Activated CD8-positive, alpha-beta memory T cell treated with anti-CD3 and anti-CD28 coated beads, Interleukin-2, amount 50 U/mL, for 4 hours (primary cell): ENCODE results near the gene FOXK1.
A peak's percentile ranks its signal among the peaks of the same experiment; 100 is the strongest.

Experiments
- DNase-seq: peaks from one replicate; pipeline ENCODE4 v3.0.0-alpha.2; 2020

Gene FOXK1

DNA sequence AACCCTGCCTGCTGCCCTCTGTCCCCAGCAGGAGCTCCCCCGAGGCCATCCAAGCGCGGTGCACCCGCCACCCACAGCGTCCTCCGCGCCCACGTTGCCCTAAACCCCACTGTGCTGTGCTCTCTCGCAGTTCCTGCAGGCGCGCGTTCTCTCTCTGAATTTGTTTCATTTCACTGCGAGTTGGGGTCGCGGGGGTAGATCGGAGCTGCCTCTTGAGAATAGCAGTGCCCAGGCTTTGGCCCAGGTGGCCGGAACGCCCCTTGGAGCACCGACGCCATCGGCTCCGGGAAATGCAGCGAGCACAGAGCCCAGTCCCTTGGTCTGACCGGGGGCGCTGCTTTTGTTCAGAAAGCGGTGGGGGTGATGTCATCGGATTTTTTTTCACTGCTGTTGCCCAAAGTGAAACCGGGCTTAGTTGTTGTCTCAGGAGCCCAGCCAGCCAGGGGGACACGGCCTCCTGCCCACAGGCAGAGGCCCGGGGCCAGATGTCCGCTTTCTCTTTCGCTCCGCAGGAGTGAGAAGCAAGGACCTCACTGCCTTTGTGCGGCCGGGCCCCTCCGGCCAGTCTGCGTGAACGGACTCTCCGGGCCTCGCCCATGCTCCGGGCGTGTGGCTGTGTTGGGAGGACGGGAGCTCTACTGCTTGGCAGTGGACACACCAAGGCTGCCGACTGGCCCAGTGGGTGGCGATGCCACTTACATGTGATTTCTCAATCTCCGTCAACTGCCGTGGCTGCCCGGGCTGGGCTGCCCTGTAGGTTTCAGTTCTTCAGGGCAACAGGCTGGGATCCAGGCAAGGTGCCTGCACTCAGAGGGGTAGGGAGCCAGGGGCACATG, 43.1 kb downstream of the FOXK1 start:
- DNase-seq: peak; percentile 65

DNA sequence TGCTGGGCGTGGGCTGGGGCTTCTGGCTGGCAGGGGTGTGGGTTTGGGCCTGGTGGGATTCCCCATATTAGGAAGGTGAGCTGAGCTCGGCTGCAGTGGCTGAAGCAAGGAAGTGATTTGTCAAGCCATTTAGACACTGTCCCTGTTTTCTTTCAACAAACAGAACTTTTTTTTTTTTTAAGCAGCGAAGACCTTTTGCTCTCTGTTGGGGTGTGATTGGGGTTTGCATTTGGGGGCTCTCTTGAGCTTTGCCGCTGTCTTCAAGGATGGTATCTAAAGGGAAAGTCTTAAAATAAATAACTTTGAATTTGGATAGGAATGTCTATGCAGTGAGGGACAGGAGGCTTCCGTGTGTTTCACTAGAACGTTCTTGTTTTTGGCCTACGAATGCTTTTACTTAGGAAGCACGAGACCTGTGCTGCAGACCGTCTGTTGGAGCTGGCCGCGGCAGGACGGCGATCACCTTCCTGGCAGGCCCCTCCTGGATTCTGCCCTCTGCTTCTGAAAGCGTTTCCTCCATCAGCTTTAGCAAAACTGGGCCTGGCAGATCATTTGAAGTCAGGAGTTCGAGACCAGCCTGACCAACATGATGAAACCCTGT, 43.9 kb downstream of the FOXK1 start:
- DNase-seq: no peak

DNA sequence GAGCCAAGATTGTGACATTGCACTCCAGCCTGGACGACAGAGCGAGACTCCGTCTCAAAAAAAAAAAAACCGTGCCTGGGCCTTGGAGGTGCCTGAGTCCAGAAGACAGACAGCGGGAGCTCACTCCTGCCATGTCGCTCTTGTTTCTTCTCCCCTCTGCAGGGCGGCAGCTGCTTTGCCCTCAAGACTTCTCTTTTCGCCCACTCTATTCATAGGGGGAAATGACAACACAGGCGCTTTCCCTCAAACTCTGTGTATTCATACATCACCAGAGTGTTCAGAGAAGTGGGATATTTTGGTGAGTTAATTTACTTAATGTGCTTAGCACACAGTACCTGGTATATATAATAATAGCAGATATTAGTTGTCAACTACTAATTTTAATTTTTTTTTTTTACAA, 44.5 kb downstream of the FOXK1 start:
- no peak for DNase-seq

DNA sequence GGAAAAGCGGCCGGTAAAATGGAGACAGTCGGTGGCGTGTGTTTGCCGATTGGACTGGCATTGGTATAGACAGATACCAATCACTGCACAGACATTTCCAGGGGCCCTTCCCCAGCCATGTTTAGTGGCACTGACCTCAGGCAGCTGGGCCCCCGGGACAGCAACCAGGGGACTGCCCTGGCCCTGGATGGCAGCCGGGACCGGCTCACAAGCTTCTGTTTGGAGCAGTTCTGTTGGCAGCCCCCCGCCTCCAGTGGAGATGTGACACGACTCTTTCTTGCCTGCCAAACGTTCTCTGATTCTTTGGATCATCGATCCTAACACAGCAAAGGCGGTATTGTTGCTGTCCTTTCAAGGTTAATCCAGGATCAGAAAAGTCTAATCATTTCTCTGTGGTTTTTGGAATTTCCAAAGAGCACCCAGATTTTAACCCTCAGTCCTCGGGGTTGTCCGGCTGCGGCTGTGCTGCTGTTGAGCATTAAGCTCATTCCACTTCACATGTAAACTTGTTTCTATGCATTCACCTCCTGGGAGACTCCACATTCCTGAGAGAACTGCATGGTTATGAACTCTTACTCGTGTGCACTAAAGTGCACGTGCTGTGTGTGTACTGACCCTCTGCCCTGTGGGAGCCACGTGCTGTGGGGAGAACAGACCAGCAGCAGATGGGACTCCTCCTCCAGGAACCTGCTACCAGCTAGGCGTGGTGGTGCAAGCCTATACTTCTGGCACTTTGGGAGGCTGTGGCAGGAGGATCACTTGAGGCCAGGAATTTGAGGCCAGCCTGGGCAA, 46.0 kb downstream of the FOXK1 start:
- DNase-seq: no peak

DNA sequence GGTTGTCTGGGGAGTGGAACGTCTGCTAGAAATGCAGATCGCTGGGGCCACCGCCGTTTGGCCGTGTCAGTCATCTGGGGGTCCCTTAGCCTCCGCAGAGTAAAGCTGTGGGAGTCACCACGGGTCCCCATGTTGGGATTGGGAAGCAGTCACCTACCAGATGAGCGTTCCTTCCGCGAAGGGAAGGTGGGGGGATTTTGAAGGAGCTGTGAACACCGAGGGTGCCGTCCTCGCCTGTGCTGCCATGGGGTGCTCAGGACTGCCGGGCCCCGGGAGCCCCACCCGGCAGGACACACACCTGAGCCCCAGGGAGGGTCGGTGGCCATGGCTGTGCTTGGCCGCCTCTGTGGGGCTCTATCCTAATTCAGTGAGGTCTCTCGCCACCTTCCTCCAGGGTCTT, 47.2 kb downstream of the FOXK1 start:
- no peak for DNase-seq

DNA sequence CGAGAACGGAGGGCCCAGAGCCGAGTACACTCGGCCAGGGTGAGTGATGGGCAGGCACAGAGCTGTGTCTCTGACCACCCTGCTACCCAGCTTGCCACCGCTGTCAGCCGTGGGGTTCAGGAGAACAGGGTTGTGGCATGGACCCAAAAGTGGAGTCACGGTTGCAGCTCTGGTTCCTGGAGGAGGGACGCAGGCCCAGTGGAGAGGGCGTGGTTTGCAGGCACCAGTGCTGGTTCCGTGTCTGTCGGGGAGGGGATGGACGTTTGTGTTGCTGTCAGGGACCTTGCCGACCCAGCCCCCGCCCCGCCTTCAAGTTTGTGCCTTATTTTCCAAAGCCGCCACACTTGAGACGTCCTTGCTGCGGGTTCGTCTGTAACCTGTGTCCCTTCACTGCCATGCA, 48.2 kb downstream of the FOXK1 start:
- DNase-seq: no peak

DNA sequence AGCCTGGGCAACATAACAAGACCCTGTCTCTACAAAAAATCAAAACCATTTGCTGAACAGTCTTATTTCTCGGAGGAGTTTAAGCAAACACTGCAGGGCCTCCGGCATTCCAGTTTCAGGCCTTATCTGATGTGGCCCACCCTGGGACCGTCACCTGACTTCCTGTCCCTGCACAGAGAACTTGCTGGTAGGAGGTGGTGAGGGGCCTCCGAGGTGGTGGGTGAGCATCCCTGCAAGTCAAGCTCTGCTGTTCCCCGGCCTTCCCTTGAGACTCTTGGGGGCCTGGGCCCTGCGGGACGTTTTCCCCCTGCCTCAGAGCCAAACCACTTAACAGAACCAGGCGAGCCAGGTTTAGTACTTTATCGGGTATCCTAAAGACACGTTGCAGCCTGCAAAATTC, 48.9 kb downstream of the FOXK1 start:
- DNase-seq: no peak

DNA sequence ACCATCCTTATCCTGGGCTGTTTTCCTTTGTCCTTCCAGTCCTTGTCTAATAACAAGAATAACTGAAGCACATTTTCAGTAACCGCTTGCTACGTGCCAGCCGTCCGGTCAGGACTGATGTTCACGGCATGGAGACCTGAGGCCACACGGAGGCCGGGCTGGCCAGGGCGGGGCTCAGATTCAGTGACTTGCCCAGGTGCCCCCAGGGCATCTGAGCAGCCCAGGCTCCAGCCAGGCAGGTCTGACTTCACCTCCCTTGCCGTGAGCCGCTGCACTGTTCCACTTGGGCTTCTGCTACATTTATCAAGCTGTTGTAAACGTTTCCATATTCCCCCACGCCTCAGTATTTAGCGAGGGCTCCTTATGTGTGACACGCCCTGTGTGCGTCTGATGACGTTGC, 49.7 kb downstream of the FOXK1 start:
- DNase-seq: no peak

DNA sequence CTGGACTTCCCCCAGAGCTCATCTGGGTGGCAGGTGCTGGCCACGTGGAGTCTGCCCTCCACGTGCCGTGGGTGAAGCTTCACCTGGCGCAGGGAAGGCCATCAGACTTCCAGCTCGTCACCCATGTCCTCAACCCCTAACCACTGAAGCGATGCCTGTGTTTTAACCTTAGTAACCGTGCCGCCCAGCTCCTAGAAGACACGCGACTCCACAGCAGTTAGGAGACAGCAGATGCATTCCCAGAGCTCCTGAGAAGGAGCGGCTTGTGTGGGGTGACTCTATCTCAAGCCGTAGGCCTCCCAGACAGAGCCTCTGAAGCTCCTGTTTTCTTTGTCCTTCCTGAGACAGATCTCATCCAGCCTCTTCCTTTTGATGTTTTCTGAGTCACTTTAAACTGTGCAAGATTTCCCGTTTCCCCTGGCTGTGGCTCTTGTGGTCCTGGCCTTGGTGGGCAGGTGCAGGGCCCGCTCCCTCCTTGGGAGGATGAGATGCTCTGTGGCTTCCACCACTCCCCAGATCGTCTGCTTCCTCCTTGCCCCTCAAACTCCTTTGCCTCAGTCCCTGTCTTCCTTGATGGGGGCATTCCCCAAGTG, 51.9 kb downstream of the FOXK1 start:
- no peak for DNase-seq

DNA sequence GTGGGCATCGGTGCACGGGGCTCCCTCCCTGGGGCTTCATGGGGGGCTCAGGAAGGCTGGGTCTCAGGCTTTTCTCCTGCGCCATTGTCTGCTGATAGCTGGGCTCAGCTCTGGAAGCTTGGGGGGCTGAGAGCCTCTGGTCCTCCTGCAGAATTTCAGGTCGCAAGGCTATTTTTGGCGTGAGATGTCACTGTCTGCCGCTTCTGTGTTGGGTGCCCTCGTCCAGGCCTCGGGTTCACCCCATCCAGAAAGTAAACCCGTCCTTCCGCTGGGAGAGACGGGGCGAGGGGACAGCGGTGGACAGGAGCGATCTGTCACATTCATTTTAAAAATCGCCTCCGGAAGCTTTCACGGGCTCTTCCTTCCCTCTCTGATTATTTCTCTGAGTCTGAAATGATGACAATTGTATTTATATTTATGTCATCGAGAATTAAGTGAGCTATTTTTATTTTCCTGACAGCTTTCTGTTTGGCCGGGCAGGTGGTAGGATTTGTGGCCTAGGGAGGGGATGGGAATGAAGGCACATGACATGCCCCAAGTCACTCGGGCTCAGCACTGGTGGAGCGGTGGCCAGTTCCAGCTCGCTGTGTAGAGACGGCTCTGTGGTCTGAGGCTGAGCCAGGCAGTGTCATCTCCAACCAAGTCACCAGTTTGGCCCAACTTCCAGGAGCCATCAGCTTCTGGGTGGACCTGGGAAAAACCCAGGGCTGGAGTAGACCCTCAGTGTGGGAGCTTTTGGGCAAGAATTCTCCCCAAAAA, 52.7 kb downstream of the FOXK1 start:
- no peak for DNase-seq

DNA sequence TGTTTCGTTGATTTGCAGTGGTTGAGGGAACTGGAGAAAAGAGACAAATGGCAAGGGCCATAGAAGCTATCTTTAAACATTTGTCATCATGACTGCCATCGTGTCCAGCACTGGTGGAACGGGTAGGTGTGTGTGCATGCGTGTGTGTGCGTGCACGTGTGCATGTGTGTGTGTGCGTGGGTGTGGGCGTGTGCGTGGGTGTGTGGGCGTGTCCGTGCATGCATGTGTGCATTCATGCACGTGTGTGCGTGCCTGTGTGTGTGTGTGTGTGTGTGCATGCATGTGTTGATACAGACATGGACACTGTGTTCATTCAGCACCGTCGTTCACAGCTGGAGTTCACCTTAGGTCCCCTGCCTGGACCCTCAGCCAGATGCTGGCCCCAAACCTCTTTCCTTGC, 55.2 kb downstream of the FOXK1 start:
- DNase-seq: no peak

DNA sequence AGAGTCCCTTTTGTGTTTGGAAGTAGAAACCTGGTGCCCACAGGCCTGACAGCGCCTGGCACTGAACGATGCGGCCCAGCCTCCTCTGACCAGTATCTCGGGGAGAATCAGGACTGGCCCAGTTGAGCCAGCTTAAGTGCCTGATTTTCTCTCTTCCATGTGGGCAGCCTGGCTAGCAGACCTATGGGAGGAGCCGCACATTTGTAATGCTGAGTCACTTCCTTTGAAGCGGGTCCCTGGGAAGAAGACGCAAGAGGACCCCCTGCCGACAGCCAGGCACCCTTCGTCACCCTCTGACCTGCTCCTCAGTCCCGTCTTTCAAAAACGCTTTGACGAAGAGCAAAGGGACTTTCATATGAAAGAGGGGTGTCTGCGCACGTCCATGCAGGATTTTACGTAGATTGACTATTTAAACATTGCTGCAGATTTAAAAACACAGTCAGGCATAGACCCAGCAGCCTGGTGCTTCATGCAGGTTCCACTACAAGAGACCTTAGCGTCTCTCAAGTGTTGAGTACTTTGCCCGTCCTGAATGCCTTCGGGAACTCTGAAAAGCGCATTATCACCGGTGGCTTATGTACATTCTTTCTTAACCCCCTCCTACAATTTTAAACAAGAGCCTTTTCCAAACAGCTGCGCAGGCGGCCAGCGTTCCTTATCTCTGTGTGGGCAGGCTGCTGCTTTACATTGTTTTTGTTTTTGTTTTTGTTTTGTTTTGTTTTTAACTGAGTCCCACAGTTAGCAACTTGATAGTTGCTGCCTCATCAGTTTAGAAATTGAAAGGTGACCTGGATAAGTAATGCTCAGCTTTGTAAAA, 56.8 kb downstream of the FOXK1 start:
- DNase-seq: peak; percentile 36

DNA sequence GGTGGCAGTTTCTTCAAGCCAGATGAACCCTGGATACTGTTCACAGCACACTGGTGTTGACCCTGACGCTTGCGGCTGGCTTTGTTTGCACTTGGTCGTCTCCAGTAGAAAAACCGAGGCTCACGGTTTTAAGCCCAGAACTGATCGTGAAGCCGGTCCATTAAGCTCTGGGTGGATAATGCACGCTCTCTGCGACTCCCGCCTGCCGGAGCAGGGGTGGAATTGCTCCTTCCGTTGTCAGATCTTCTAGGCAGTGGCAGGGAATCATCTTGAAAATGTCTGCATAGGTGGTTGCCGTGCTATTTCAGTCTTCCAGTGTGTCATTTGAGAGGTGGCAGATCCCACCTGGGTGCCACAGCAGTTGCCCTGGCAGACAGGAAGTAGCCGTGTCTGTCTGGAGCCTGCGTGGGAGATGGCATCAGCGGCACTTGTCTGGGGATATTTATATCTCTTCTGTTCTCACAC, 57.5 kb downstream of the FOXK1 start:
- peak; percentile 39 for DNase-seq

DNA sequence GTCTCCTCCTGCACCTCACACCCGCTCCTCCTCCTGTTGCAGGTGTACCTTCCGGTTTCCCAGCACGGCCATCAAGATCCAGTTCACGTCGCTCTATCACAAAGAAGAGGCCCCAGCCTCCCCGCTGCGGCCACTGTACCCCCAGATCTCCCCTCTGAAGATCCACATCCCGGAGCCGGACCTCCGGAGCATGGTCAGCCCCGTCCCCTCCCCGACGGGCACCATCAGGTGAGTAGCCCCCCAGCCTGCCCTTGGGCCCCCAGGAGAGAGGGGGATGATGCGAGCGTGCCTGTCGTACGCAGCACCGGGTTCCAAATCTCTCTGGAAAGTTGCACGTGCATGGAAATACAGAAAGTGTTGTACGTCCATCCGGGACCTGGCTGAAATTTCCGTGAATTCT, 58.7 kb downstream of the FOXK1 start:
- no peak for DNase-seq

DNA sequence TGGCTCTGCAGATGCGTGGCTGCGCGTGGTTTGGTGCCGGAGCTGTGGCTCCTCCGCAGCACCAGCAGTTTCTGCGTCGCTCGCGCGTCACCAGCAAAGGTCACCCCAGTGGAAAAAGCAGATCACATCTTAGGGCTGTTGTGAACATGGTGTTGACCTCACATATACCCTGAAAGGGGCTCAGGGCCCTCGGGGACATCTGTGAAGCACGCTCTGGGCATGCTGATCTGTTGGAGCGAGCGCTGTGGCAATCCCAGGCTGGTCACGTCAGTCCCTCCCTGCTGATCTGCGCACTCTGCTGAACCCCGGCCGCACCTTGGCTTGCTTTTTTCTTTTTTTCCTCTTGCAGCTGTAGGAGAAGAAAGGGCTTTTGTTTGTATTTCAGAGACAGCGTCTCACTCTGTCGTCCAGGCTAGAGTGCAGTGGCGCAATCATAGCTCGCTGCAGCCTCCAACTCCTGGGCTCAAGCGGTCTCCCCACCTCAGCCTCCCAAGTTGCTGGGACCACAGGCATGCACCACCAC, 60.0 kb downstream of the FOXK1 start:
- DNase-seq: no peak

DNA sequence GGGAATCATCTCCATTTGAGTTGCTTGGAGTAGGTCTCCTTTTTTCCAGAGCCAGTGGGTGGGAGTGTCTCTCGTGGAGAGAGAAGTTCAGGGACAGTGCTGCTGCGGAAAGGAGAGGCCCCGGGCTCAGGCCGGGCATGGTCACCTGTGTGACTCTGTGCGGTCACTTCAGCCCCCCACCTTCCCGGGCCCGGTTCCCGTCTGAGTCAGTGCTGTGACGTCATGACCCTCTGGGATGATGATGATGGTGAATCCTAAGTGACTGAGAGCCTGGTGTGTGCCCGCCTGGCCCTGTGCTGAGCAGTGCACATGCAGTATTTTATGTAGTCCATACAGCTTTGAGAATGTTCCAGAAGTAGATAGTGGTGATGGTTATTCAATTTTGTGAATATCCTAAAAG, 60.8 kb downstream of the FOXK1 start:
- no peak for DNase-seq

DNA sequence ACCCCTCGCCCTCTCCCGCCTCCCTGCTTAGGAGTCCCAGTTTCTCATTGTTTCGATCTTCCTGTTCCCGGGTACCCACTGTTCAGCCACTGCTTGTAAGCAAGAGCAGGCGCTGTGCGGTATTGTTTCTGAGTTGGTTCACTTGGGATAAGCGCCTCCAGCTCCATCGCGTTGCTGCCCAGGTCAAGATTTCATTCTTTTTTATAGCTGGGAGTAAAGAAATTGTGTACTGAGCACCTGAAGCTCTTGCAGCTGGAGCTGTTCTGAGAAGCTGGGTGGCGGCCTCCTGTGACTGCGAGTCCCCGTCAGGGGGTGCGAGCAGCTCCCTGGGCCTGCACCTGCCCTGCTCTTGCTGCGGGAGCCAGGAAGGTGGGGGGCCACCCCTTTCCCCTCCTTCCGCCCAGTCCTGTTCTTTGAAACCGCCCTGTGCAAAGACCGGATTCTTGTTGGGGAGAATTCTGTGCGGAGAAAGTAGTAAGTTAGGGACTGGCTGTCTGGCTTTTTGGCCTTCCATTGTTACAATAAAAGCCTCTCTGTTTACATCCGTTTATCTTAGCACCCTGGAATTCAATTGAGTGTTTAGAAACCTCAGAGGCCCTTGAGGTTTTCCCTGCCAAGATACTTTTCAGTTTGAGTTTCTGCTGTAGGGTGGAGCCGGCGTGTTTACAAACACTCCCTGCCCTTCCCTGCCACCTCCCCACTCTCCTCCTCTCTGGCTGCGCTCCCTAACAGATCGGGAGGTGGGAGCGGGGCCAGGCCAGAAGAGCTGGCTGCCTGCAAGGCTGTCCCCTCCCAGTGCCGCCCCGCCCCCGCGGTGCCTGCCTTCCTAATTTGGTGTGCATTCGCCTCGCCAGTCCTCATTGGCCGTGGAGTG, 62.5 kb downstream of the FOXK1 start:
- peak; percentile 71 for DNase-seq

DNA sequence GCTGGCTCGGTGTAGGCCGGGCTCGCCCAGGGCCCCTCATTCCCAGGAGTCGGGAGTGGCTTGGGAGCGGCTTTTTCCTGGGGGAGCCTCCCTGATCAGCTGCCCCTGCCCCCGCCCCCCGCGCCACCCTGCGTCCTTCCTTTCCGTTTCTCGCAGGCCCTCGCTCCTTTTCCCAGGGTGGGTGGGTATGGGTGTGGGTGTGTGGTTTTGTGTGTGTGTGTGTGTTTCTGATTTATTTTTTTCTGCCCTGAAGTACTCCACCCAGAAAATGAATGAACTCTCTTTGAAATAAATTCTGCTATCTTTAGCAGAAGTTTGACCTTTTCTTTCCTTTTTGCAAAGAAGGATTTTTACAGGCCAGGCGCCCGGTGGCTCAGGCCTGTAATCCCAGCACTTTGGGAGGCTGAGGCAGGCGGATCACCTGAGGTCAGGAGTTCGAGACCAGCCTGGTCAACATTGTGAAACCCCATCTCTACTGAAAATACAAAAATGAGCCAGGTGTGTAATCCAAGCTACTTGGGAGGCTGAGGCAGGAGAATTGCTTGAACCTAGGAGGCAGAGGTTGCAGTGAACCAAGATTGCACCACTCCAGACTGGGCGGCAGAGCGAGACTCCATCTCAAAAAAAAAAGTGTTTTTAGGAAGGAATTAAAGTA, 63.3 kb downstream of the FOXK1 start:
- no peak for DNase-seq

DNA sequence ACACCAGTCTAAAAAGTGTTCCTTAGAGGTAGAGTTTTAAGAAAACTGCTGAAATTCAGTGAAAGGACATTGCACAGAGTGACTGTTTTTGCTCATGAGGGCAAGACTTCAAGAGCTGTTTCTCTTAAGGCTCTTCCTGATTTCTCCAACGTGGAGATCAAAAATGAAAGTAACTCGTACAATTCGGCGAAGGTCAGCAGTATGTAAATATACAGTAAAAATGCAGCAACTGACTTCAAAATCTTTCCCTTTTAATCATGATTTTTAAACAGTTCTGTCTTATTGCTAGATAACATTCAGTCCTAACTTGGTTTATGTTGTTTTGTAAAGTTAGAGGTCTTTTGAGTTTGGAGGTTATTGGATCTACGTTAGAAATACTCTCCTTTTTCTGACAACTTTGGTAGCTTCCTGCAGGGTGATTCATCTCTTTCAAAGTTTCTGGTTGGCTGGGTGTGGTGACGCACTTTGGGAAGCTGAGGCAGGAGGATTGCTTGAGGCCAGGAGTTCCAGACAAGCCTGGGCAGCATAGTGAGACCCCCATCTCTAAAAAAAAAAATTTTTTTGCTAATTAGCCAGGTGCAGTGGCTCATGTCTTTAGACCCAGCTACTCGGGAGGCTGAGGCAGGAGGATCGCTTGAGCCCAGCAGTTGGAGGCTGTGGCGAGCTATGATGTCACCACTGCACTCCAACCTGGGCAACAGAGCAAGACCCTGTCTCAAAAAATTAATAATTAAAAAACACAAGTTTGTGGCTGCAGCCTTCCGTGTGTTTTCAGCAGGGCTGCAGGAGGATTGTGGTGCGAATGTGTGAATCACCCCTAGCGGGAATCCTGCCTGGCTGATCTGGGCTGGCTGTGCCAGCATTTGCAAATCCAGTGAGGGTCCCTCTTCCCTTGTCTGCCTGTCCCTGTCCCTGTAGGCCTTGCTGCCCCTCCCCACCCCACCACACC, 64.2 kb downstream of the FOXK1 start:
- no peak for DNase-seq
